ENCODE data around the gene ZNF420. TPM values are rescaled to one million over a fixed set of nuclear protein-coding genes. Genes with fewer than 3 reads are reported as not detected.
"Not testable (repeated sequence)": the region's sequence is repeated elsewhere in the genome, so short reads cannot be mapped to it uniquely, and the experiment has no call there.

Gene ZNF420
- 10 to 100 TPM in 3 of 5 donors, 1 to 10 TPM in 2; 9.5 to 28.2 (median 26.2) TPM for total RNA-seq
- 27.2 TPM for total RNA-seq (2013)
- 9.9 to 48.5 (median 29.2) reads per million in 29 experiments for total RNA-seq

- H3K27me3 ChIP-seq (replicated peaks in 1 of 2; ENCODE audit: control insufficient read depth in 2 of 2, extremely low read depth in 1 of 2, insufficient read depth in 2 of 2, low read length in 1 of 2), result no peaks in the 10 kb centered on the region
- peak within 1 kb of the TSS; percentile 64 for H3K27ac ChIP-seq (ENCODE audit: low read length)
- Mint-ChIP-seq H3K36me3 (peaks cover 26% of the 10 kb centered on the region), H3K4me1 (peaks cover 32 to 34% (median 33%) of the 10 kb centered on the region in 3 donors), H3K9me3 (peaks cover 4 to 14% (median 11%) of the 10 kb centered on the region in 3 donors), H3K27ac (peak within 1 kb of the TSS; percentile 95 to 98), H3K27me3 (no peaks in the 10 kb centered on the region), H3K4me3 (peak within 1 kb of the TSS; percentile 89 to 99 (median 96))
- H3K36me3 ChIP-seq (ENCODE audit: control insufficient read depth in 2 of 2, extremely low read depth in 1 of 2, insufficient read depth in 1 of 2, low read length in 1 of 2), result peaks cover 0 to 2% of the 10 kb centered on the region in 2 donors
- ATAC-seq (replicated peaks in 1 of 4) (peak; percentile 94 to 95 (median 94)), DNase-seq (peak; percentile 75 to 93 (median 84))
- peaks cover 3% of the 10 kb centered on the region for H3K9me3 ChIP-seq
- POLR2A ChIA-PET, result interaction anchor here in 1 of 2 donors (0.6 to 0.7 kb wide), 2 partner anchors 130 to 137 kb away, joined by 3 to 4 read pairs; no protein-coding TSS in a partner anchor
- H3K4me1 ChIP-seq (ENCODE audit: control insufficient read depth in 1 of 2, extremely low read depth in 1 of 2, insufficient read depth in 2 of 2, low read length in 2 of 2), result peaks cover 6 to 18% of the 10 kb centered on the region in 2 experiments
- WGBS (ENCODE audit: insufficient coverage), result under 1% methylated on average over 60 of the region's 61 CpGs
- H3K4me3 ChIP-seq (ENCODE audit: control insufficient read depth in 1 of 2, extremely low read depth in 1 of 2, low read length in 1 of 2), result peak within 1 kb of the TSS; percentile 76 to 97
- CTCF ChIA-PET, result interaction anchor here in 1 of 2 donors (0.7 to 1.1 kb wide), 5 partner anchors 105 to 589 kb away, joined by 3 to 4 read pairs (median 3); partner anchors contain the start of genes ZNF527 and ZNF566
These were observed at the start of gene ZNF420 for GRCh38 chr19:37077934-37078716. ZNF420 (plus strand) TSS chr19:37078433; CDS start chr19:37089119, 10,686 bp downstream.

- Histone ChIP-seq H3K36me3 (ENCODE audit: control insufficient read depth in 2 of 2, extremely low read depth in 1 of 2, insufficient read depth in 1 of 2, low read length in 1 of 2) (no peaks in the 10 kb centered on the region), H3K4me3 (ENCODE audit: control insufficient read depth in 1 of 2, extremely low read depth in 1 of 2, low read length in 1 of 2) (no peak overlapping the region), H3K9me3 (no peaks in the 10 kb centered on the region), H3K27ac (ENCODE audit: low read length) (no peak overlapping the region), H3K27me3 (replicated peaks in 1 of 2; ENCODE audit: control insufficient read depth in 2 of 2, extremely low read depth in 1 of 2, insufficient read depth in 2 of 2, low read length in 1 of 2) (no peaks in the 10 kb centered on the region), H3K4me1 (ENCODE audit: control insufficient read depth in 1 of 2, extremely low read depth in 1 of 2, insufficient read depth in 2 of 2, low read length in 2 of 2) (no peaks in the 10 kb centered on the region)
- Mint-ChIP-seq H3K4me1 (no peaks in the 10 kb centered on the region), H3K36me3 (peaks cover 3% of the 10 kb centered on the region), H3K4me3 (no peak overlapping the region), H3K27ac (no peak overlapping the region), H3K27me3 (no peaks in the 10 kb centered on the region), H3K9me3 (peaks cover 29 to 43% (median 32%) of the 10 kb centered on the region in 3 donors)
- 40% methylated on average over 1 of the region's 1 CpG for WGBS (ENCODE audit: insufficient coverage)
- POLR2A ChIA-PET, result no interaction called here
- CTCF ChIA-PET, result no interaction called here
- DNase-seq (no peak), ATAC-seq (replicated peaks in 1 of 4) (no peak)
These were observed 33.1 kb upstream of the ZNF420 start for GRCh38 chr19:37045140-37045539.

- Mint-ChIP-seq H3K9me3 (peaks cover 24 to 46% (median 37%) of the 10 kb centered on the region in 3 donors), H3K4me1 (no peaks in the 10 kb centered on the region), H3K36me3 (peaks cover 20% of the 10 kb centered on the region), H3K27ac (no peak overlapping the region), H3K27me3 (no peaks in the 10 kb centered on the region), H3K4me3 (no peak overlapping the region)
- Histone ChIP-seq H3K4me1 (ENCODE audit: control insufficient read depth in 1 of 2, extremely low read depth in 1 of 2, insufficient read depth in 2 of 2, low read length in 2 of 2) (no peaks in the 10 kb centered on the region), H3K4me3 (ENCODE audit: control insufficient read depth in 1 of 2, extremely low read depth in 1 of 2, low read length in 1 of 2) (no peak overlapping the region), H3K27me3 (replicated peaks in 1 of 2; ENCODE audit: control insufficient read depth in 2 of 2, extremely low read depth in 1 of 2, insufficient read depth in 2 of 2, low read length in 1 of 2) (peaks cover 0 to 10% of the 10 kb centered on the region in 2 experiments), H3K27ac (ENCODE audit: low read length) (no peak overlapping the region), H3K9me3 (no peaks in the 10 kb centered on the region), H3K36me3 (ENCODE audit: control insufficient read depth in 2 of 2, extremely low read depth in 1 of 2, insufficient read depth in 1 of 2, low read length in 1 of 2) (no peaks in the 10 kb centered on the region)
- ChIA-PET CTCF (no interaction called here), POLR2A (no interaction called here)
- WGBS (ENCODE audit: insufficient coverage), result 94% methylated on average over 22 of the region's 22 CpGs
- ATAC-seq (replicated peaks in 1 of 4), result no peak
- DNase-seq, result no peak
These were observed 22.9 kb upstream of the ZNF420 start for GRCh38 chr19:37055330-37055729.

GRCh38 chr19:37056776-37057175 is 21.5 kb upstream of the ZNF420 start:
- H3K4me1 ChIP-seq (ENCODE audit: control insufficient read depth in 1 of 2, extremely low read depth in 1 of 2, insufficient read depth in 2 of 2, low read length in 2 of 2), result no peaks in the 10 kb centered on the region
- H3K27me3 ChIP-seq (replicated peaks in 1 of 2; ENCODE audit: control insufficient read depth in 2 of 2, extremely low read depth in 1 of 2, insufficient read depth in 2 of 2, low read length in 1 of 2), result peaks cover 0 to 10% of the 10 kb centered on the region in 2 experiments
- no peak overlapping the region for H3K27ac ChIP-seq (ENCODE audit: low read length)
- no peaks in the 10 kb centered on the region for H3K9me3 ChIP-seq
- ATAC-seq (replicated peaks in 1 of 4) (no peak), DNase-seq (no peak)
- H3K27ac Mint-ChIP-seq, result no peak overlapping the region
- H3K36me3 Mint-ChIP-seq, result peaks cover 14% of the 10 kb centered on the region
- peaks cover 23 to 42% (median 36%) of the 10 kb centered on the region in 3 donors for H3K9me3 Mint-ChIP-seq
- ChIA-PET CTCF (no interaction called here), POLR2A (no interaction called here)
- H3K4me3 Mint-ChIP-seq, result no peak overlapping the region
- no peaks in the 10 kb centered on the region for H3K27me3 Mint-ChIP-seq
- H3K4me1 Mint-ChIP-seq, result no peaks in the 10 kb centered on the region
- peak overlapping the region in 1 of 2 donors; percentile 11 for H3K4me3 ChIP-seq (ENCODE audit: control insufficient read depth in 1 of 2, extremely low read depth in 1 of 2, low read length in 1 of 2)
- 97% methylated on average over 24 of the region's 24 CpGs for WGBS (ENCODE audit: insufficient coverage)
- no peaks in the 10 kb centered on the region for H3K36me3 ChIP-seq (ENCODE audit: control insufficient read depth in 2 of 2, extremely low read depth in 1 of 2, insufficient read depth in 1 of 2, low read length in 1 of 2)

- Histone ChIP-seq H3K4me1 (ENCODE audit: control insufficient read depth in 1 of 2, extremely low read depth in 1 of 2, insufficient read depth in 2 of 2, low read length in 2 of 2) (no peaks in the 10 kb centered on the region), H3K4me3 (ENCODE audit: control insufficient read depth in 1 of 2, extremely low read depth in 1 of 2, low read length in 1 of 2) (no peak overlapping the region), H3K9me3 (no peaks in the 10 kb centered on the region), H3K27me3 (replicated peaks in 1 of 2; ENCODE audit: control insufficient read depth in 2 of 2, extremely low read depth in 1 of 2, insufficient read depth in 2 of 2, low read length in 1 of 2) (peaks cover 0 to 7% of the 10 kb centered on the region in 2 experiments), H3K36me3 (ENCODE audit: control insufficient read depth in 2 of 2, extremely low read depth in 1 of 2, insufficient read depth in 1 of 2, low read length in 1 of 2) (no peaks in the 10 kb centered on the region), H3K27ac (ENCODE audit: low read length) (no peak overlapping the region)
- ChIA-PET CTCF (no interaction called here), POLR2A (no interaction called here)
- Mint-ChIP-seq H3K4me3 (no peak overlapping the region), H3K27ac (no peak overlapping the region), H3K27me3 (no peaks in the 10 kb centered on the region), H3K36me3 (peaks cover 19% of the 10 kb centered on the region), H3K4me1 (no peaks in the 10 kb centered on the region), H3K9me3 (peaks cover 30 to 48% (median 41%) of the 10 kb centered on the region in 3 donors)
- ATAC-seq (replicated peaks in 1 of 4) (no peak), DNase-seq (no peak)
- whole genome bisulfite sequencing (ENCODE audit: insufficient coverage), result 71% methylated on average over 35 of the region's 39 CpGs
These were observed 19.1 kb upstream of the ZNF420 start for GRCh38 chr19:37059142-37059541.

GRCh38 chr19:37064886-37065285 is 13.3 kb upstream of the ZNF420 start:
- H3K9me3 ChIP-seq, result peaks cover 11% of the 10 kb centered on the region
- H3K27me3 ChIP-seq (replicated peaks in 1 of 2; ENCODE audit: control insufficient read depth in 2 of 2, extremely low read depth in 1 of 2, insufficient read depth in 2 of 2, low read length in 1 of 2); CTCF ChIA-PET; H3K4me3 Mint-ChIP-seq; POLR2A ChIA-PET; H3K4me1 Mint-ChIP-seq; DNase-seq; H3K27ac ChIP-seq (ENCODE audit: low read length); H3K36me3 ChIP-seq (ENCODE audit: control insufficient read depth in 2 of 2, extremely low read depth in 1 of 2, insufficient read depth in 1 of 2, low read length in 1 of 2); H3K27ac Mint-ChIP-seq; H3K27me3 Mint-ChIP-seq; H3K4me1 ChIP-seq (ENCODE audit: control insufficient read depth in 1 of 2, extremely low read depth in 1 of 2, insufficient read depth in 2 of 2, low read length in 2 of 2); H3K4me3 ChIP-seq (ENCODE audit: control insufficient read depth in 1 of 2, extremely low read depth in 1 of 2, low read length in 1 of 2); ATAC-seq (replicated peaks in 1 of 4): not testable (repeated sequence)
- peaks cover 30 to 62% (median 54%) of the 10 kb centered on the region in 3 donors for H3K9me3 Mint-ChIP-seq
- 86% methylated on average over 4 of the region's 4 CpGs for WGBS (ENCODE audit: insufficient coverage)
- H3K36me3 Mint-ChIP-seq, result peaks cover 27% of the 10 kb centered on the region

Measured in T-cell (primary cell).